HG02973 (cell line): ENCODE results near the gene RFTN1.
"Not testable (repeated sequence)": the region's sequence is repeated elsewhere in the genome, so short reads cannot be mapped to it uniquely, and the experiment has no call there.

Experiments
- ATAC-seq: cut with Tn5 transposase; IDR thresholded peaks from one replicate; pipeline ENCODE4 v1.9.1; 2021; ENCODE audit warnings: moderate library complexity; ENCODE audit not compliant: unreplicated experiment

Gene RFTN1

GRCh38 chr3:16315623-16316022 lies 197.9 kb downstream of the RFTN1 start:
- no peak for ATAC-seq

- no peak for ATAC-seq
Observed at GRCh38 chr3:16313886-16314645, 199.4 kb downstream of the RFTN1 start.

GRCh38 chr3:16311960-16312451 lies 201.5 kb downstream of the RFTN1 start:
- peak; percentile 46 for ATAC-seq

DNA sequence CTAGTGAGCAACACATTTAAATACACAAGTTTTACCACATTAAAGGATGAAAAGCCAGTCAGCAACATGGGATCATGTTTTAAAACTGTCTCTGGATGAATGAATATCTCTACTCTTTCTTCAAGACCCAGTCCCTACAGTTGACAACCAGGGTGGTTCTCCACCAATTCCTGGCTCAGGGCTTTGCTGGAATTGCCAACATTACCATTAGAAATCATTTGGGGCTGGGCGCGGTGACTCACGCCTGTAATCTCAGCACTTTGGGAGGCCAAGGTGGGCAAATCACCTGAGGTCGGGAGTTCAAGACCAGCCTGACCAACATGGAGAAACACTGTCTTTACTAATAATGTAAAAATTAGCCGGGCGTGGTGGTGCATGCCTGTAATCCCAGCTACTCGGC lies 203.0 kb downstream of the RFTN1 start:
- not testable (repeated sequence) for ATAC-seq

- ATAC-seq, result peak; percentile 93
Observed at GRCh38 chr3:16309558-16309957, 203.9 kb downstream of the RFTN1 start.

- no peak for ATAC-seq
Observed at GRCh38 chr3:16308727-16309126, 204.8 kb downstream of the RFTN1 start.

GRCh38 chr3:16307832-16308531 lies 205.5 kb downstream of the RFTN1 start:
- ATAC-seq, result no peak

DNA sequence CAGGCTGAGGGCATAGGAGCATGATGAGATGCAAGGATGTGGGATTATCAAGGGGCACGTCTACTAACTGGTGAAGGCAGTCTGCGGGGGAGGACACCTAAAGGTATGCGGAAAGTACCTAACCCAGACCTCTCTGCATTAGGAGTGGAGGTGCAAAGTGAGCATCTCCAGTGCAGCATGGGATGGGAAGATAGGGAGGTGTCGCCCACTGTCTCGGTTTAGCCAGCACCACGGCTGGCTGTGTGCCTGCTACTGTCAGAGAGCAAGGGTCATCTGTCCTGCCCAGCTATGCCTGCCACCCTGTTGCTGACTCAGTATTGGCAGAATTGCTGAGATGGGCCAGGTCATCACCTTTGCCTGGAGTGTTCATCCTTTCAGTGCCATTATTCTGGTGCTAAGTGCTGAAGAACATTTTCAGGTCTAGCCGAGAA lies 208.4 kb downstream of the RFTN1 start:
- no peak for ATAC-seq

DNA sequence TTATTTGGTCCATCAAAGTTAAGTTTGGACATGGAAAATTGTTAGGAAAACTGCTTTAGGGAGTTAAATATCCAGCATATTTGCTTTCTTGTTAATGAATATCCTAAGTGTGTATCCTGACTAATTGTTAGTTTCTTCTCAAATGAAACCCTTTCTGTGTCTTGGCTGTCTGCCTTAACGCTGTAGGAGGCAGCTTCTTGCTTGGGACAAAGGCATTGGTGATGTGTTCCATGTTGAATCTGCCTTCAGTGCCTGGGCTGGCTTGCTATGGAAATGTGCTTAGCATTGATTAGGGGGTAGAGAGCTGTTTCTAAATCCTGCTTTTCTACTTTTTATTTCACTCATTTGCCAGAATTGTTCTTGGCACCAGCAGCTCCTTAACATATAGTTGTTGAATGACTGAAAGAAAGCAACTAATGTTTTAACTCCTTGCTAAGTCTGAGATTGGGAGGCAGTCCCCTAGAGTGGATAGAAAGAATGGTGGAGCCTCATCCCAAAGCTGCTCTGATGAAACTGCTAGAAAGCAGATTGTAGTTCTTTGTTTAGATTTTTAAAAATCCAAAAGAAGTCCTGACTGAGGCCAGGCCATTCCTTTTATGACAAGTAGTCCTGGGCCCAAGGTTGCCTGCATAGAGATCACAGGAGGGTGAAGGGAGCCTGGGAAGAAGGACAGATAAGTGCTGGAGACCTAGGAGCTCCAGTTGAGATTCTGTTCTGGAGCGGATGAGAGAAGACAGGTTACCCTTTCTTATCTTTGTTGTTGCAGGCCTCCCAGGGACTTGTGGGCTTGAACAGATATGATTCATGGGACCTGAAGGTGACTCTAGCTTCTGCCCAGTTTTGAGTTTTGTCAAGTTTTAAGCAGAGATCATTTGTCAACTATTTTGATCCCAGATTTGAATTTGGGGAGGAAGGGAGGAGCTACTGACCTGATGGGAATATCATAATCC lies 209.2 kb downstream of the RFTN1 start:
- ATAC-seq, result no peak

DNA sequence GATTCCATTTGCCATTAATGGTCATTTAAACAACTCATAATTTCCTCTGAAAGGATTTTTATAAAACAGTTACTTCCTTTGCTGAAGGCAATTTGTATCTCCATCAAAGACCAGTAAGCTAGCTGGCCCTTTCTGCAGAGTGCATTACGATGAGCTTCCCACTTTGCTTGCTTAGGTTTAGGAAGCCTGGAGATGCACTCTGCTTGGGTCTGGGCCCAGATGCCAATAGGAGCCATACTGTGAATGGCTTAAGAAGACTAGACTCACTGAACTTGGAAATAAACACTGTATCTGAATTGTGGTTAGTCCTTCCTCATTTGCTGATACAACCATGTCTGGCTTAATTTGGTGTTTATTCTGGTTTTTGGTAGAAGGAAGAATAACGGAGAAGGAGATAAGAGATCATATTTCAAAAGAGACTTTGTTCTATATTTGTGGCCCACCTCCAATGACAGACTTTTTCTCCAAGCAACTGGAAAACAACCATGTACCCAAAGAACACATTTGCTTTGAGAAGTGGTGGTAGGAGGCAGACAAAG lies 210.4 kb downstream of the RFTN1 start:
- ATAC-seq, result no peak

DNA sequence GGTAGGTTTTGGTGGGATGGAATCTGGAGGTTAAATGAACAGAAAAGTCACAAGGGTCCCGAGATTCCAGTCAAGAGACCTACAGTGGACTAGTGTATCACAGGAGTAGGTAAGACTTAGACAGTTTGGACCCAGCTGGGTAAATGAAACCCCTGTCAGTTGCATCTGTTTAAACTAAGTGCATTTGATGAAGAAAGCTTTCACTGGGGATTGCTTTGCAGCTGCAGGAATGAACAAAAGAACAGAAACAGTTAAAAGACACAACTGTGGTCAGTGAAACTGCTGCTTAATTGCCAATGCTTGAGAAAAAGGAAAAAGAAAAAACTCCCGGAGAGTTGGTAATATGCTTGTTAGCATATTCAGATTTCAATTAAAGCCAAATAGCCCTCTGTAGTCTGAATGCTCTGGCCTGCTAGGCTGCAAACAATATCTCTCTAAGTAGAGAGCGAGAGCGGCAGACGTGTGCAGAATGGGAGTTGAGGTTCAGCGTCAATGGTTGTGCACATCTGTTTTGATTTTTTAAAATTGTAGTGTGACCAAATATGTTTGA lies 211.3 kb downstream of the RFTN1 start:
- no peak for ATAC-seq

DNA sequence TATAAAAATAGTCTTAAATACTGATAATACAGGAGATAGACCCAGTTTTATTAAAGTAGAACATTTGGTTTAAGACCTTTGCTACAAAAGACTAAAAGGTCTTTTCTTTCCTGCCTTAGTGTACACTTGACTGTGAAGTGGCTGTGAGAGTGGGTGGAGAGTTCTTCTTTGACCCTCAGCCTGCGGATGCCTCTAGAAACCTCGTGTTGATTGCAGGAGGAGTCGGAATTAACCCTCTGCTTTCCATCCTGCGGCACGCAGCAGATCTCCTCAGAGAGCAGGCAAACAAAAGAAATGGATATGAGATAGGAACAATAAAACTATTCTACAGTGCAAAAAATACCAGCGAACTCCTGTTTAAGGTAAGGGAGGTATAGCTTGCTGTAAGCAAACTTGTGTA lies 212.0 kb downstream of the RFTN1 start:
- ATAC-seq, result no peak

- ATAC-seq, result peak; percentile 61
Observed at GRCh38 chr3:16300881-16301359, 212.6 kb downstream of the RFTN1 start.

GRCh38 chr3:16300307-16300706 lies 213.2 kb downstream of the RFTN1 start:
- peak; percentile 46 for ATAC-seq

DNA sequence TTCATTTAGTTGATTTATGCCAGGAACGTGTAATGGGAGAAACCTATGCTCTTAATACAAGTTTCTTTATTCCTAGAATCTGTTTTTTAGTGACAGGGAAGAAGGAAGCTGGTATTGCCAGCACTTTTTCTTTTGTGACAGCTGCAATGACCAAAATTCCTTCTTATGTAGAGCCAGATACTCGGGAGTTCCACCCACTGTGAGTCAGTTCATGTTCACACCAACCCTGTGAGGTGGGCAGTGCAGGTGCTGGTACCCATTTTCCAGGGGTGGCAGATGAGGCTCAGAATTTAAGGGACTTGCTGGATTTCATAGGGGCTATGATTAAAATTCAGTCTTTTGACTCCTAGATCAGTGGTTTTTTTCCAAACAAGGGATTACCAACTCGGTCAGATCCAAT lies 213.8 kb downstream of the RFTN1 start:
- ATAC-seq, result no peak

GRCh38 chr3:16298891-16299290 lies 214.6 kb downstream of the RFTN1 start:
- ATAC-seq, result no peak

DNA sequence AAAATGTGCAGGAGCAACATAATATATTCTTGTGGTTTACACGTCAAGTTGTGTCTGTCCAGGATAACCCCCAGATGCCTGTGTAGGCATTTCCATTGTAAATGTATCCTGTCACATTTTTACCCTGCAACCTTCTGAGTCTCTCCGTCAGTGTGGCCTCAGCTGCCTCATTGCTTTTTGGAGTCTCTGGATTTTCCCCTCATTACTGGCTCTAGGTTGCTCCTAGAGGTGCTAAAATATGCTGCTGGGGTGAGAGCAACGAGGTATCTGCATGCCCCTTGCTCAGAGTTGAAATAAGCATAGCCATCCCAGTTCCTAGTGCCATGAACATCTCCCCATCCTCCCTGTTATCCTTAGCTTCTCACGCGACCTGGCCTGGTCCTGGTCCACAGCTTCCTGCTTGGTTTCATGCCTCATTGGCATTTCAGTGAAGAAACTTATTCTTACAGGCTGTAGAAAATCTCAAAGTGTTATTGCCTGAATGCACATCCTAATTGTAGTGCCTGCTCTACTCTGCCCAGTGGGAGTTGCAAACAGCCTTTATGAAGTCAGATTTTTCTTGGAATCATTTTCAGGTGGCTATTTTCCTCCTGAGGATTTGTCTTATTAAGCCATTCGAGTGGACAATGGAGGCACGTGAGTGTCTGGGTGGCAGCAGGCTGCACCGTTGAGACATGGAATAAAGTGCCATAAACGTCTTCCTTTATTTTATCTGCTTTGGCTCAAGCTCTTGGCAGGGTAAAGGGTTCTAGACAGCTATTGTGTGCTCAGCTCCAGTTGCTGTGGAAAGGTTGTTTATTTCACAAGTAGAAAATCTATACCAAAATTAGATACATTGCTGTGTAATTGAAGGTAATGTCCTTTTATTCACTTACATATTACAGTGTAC lies 215.3 kb downstream of the RFTN1 start:
- ATAC-seq, result no peak

DNA sequence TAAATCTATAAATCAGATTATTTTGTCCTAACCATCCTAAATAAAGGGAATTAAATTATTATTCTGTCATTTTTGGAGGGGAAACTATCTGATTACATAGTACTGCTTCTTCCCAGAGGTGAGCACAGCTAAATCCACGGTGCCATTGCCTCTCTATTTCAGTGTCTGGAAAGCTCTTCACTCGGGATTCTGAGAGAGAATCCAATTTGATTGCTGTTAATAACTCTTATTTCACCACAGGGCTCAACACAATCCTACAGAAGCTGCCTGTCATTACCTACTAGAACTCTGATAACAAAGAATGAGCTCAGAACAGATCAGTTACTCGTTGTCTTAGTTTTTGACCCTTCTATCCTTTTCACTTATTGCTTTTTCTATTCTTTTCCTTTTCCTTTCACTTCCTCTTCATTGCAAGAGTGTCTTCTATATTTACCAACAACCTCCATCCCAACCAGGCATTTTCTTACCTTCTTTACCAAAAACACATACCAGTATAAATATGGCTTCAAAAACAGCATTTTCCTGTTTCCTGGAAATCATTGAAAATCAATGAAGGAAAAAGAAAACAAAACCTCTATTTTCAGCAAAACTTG lies 218.1 kb downstream of the RFTN1 start:
- no peak for ATAC-seq

GRCh38 chr3:16294844-16295243 lies 218.7 kb downstream of the RFTN1 start:
- ATAC-seq, result no peak
